ENCODE results near the gene PCDHGA2.

DNA sequence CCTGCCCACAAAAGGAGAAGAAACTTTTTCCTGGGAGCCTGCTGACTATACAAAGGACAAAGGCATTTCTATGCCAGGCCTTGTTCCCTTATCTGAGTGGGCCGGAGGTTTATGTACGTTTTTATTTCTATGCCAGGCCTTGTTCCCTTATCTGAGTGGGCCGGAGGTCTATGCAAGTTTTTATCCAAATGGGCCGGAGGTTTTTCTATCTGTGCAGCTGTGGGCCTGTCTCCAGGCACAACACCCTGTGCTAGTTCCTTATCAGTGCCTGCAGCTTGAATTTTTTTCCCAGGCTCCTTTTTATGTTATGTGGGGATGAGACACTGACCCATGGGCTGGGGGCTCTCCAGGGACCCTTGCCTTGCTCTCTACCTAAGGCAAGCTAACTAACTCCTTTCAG is 40.2 kb upstream of the PCDHGA2 start:
- no peak for TF ChIP-seq CBFB (CRISPR knock-in tag; IDR thresholded peaks at IDR 0.05; ENCODE audit: low read depth)
- TF ChIP-seq HMGA2 (CRISPR knock-in tag; IDR thresholded peaks at IDR 0.05): no peak
- TF ChIP-seq, protein P1, sequence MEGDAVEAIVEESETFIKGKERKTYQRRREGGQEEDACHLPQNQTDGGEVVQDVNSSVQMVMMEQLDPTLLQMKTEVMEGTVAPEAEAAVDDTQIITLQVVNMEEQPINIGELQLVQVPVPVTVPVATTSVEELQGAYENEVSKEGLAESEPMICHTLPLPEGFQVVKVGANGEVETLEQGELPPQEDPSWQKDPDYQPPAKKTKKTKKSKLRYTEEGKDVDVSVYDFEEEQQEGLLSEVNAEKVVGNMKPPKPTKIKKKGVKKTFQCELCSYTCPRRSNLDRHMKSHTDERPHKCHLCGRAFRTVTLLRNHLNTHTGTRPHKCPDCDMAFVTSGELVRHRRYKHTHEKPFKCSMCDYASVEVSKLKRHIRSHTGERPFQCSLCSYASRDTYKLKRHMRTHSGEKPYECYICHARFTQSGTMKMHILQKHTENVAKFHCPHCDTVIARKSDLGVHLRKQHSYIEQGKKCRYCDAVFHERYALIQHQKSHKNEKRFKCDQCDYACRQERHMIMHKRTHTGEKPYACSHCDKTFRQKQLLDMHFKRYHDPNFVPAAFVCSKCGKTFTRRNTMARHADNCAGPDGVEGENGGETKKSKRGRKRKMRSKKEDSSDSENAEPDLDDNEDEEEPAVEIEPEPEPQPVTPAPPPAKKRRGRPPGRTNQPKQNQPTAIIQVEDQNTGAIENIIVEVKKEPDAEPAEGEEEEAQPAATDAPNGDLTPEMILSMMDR (IDR thresholded peaks at IDR 0.05): no peak
- TF ChIP-seq ZNF121 (CRISPR knock-in tag; IDR thresholded peaks at IDR 0.05): no peak
- TF ChIP-seq JUN (CRISPR knock-in tag; IDR thresholded peaks at IDR 0.05): no peak
- TF ChIP-seq ATF1 (CRISPR knock-in tag; IDR thresholded peaks at IDR 0.05): no peak
- no peak for TF ChIP-seq CREB1 (CRISPR knock-in tag; IDR thresholded peaks at IDR 0.05)
- TF ChIP-seq SMAD4 (CRISPR knock-in tag; IDR thresholded peaks at IDR 0.05): no peak
- TF ChIP-seq, protein P2, sequence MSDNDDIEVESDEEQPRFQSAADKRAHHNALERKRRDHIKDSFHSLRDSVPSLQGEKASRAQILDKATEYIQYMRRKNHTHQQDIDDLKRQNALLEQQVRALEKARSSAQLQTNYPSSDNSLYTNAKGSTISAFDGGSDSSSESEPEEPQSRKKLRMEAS (CRISPR knock-in tag; IDR thresholded peaks at IDR 0.05): no peak
- TF ChIP-seq, protein P3, sequence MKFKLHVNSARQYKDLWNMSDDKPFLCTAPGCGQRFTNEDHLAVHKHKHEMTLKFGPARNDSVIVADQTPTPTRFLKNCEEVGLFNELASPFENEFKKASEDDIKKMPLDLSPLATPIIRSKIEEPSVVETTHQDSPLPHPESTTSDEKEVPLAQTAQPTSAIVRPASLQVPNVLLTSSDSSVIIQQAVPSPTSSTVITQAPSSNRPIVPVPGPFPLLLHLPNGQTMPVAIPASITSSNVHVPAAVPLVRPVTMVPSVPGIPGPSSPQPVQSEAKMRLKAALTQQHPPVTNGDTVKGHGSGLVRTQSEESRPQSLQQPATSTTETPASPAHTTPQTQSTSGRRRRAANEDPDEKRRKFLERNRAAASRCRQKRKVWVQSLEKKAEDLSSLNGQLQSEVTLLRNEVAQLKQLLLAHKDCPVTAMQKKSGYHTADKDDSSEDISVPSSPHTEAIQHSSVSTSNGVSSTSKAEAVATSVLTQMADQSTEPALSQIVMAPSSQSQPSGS (CRISPR knock-in tag; IDR thresholded peaks at IDR 0.05; ENCODE audit: borderline replicate concordance, low read depth): no peak
- TF ChIP-seq IRF2 (CRISPR knock-in tag; IDR thresholded peaks at IDR 0.05; ENCODE audit: borderline replicate concordance, low read depth): no peak
- no peak for TF ChIP-seq GRHL2 (CRISPR knock-in tag; IDR thresholded peaks at IDR 0.05; ENCODE audit: insufficient replicate concordance, severe bottlenecking)
- no peak for TF ChIP-seq ZNF317 (CRISPR knock-in tag; IDR thresholded peaks at IDR 0.05; ENCODE audit: borderline replicate concordance, low read depth)

Measured in WTC11 (cell line).